IMR-90 (cell line): Measurements from ENCODE around the gene PLPP3. TPM values are rescaled to one million over a fixed set of nuclear protein-coding genes. Genes with fewer than 3 reads are reported as not detected.

ENCODE experiments used
- ATAC-seq: fragments of 200-7000 bp; cut with Tn5 transposase; 2 replicates; pipeline ENCODE4 v1.9.1; 2020; ENCODE audit warnings: low read depth, mild to moderate bottlenecking, moderate library complexity
- BruUV-seq: library from RNA; stranded (reverse); fragments of 400-500 nt; replicated peaks from 2 replicates; lab custom pipeline; 2021; lab: Mats Ljungman, UMichigan
- CTCF ChIA-PET: fragments of 300-600 bp; formaldehyde crosslinking; extraction: SDS; loops from one replicate; lab custom pipeline; 2021; ENCODE audit warnings: antibody characterized with exemption; lab: Yijun Ruan, JAX
- POLR2A ChIA-PET: fragments of 300-600 bp; sonication (Branson Sonifier 250); formaldehyde crosslinking; loops from one replicate; lab custom pipeline; 2022; ENCODE audit warnings: antibody characterized with exemption; ENCODE audit not compliant: unreplicated experiment; lab: Charles Lee
- DNase-seq: peaks from one replicate; pipeline ENCODE4 v3.0.0; 2013
- H2AFZ ChIP-seq: replicated peaks from 2 replicates; pipeline ENCODE3; 2013; ENCODE audit warnings: low read length, mild to moderate bottlenecking; ENCODE audit not compliant: poor library complexity
- H2AK5ac ChIP-seq: 2 replicates; pipeline ENCODE4 v1.6.1; 2013; ENCODE audit warnings: low read depth, low read length, inconsistent platforms
- H2AK9ac ChIP-seq: replicated peaks from 2 replicates; pipeline ENCODE3; 2013; ENCODE audit warnings: mild to moderate bottlenecking, low read depth, low read length, moderate library complexity; ENCODE audit not compliant: poor library complexity
- H2BK120ac ChIP-seq: 2 replicates; pipeline ENCODE4 v1.6.1; 2013; ENCODE audit warnings: low read depth, low read length, inconsistent platforms
- H2BK15ac ChIP-seq: 3 replicates; pipeline ENCODE4 v1.6.1; 2013; ENCODE audit warnings: low read depth, low read length, inconsistent platforms
- H2BK20ac ChIP-seq: 2 replicates; pipeline ENCODE4 v1.6.1; 2013; ENCODE audit warnings: low read depth, mild to moderate bottlenecking, inconsistent platforms, low read length, moderate library complexity
- H2BK5ac ChIP-seq: 2 replicates; pipeline ENCODE4 v1.6.1; 2013; ENCODE audit warnings: mild to moderate bottlenecking, low read depth, low read length, inconsistent platforms; ENCODE audit not compliant: poor library complexity, severe bottlenecking
- H3K14ac ChIP-seq: replicated peaks from 2 replicates; pipeline ENCODE4 v1.6.1; 2013; ENCODE audit warnings: low read depth, low read length, inconsistent platforms
- H3K18ac ChIP-seq: 2 replicates; pipeline ENCODE4 v1.6.1; 2013; ENCODE audit warnings: low read depth, low read length, control low read depth
- H3K23ac ChIP-seq: 2 replicates; pipeline ENCODE4 v1.6.1; 2013; ENCODE audit warnings: low read depth, low read length, inconsistent platforms
- H3K27ac ChIP-seq: 2 replicates; pipeline ENCODE4 v1.5.1; 2013; ENCODE audit warnings: mild to moderate bottlenecking, control low read depth, low read length; ENCODE audit not compliant: insufficient read depth
- H3K27me3 ChIP-seq: 2 replicates; pipeline ENCODE4 v1.6.1; 2013; ENCODE audit warnings: low read length; ENCODE audit not compliant: control insufficient read depth, insufficient read depth
- H3K36me3 ChIP-seq: 2 replicates; pipeline ENCODE4 v1.6.1; 2013; ENCODE audit warnings: low read length, mixed read lengths; ENCODE audit not compliant: control insufficient read depth, insufficient read depth
- H3K4ac ChIP-seq: 2 replicates; pipeline ENCODE4 v1.6.1; 2013; ENCODE audit warnings: low read depth, low read length, inconsistent platforms
- H3K4me1 ChIP-seq: 2 replicates; pipeline ENCODE4 v1.6.1; 2013; ENCODE audit warnings: low read length, mixed read lengths; ENCODE audit not compliant: control insufficient read depth, insufficient read depth
- H3K4me2 ChIP-seq: 2 replicates; pipeline ENCODE4 v1.6.1; 2013; ENCODE audit warnings: low read depth, mild to moderate bottlenecking, control low read depth, low read length, moderate library complexity
- H3K4me3 ChIP-seq: 2 replicates; pipeline ENCODE4 v1.5.1; 2013; ENCODE audit warnings: low read depth, mild to moderate bottlenecking, control low read depth, low read length, moderate library complexity; ENCODE audit not compliant: insufficient read depth
- H3K56ac ChIP-seq: 2 replicates; pipeline ENCODE4 v1.6.1; 2013; ENCODE audit warnings: low read length, inconsistent platforms; ENCODE audit not compliant: insufficient read depth; ENCODE audit errors: extremely low read depth
- H3K79me1 ChIP-seq, 2 experiments: 2 replicates each; pipeline ENCODE4 v1.6.1; 2013; ENCODE audit warnings: low read length in 2 of 2, inconsistent platforms in 1 of 2, low read depth in 1 of 2
- H3K9ac ChIP-seq: 2 replicates; pipeline ENCODE4 v1.6.1; 2013; ENCODE audit warnings: low read depth, low read length, control low read depth
- H3K9me1 ChIP-seq: 2 replicates; pipeline ENCODE4 v1.6.1; 2013; ENCODE audit warnings: low read length, inconsistent platforms; ENCODE audit not compliant: insufficient read depth
- H3K9me3 ChIP-seq: 2 replicates; pipeline ENCODE4 v1.6.1; 2013; ENCODE audit warnings: low read length; ENCODE audit not compliant: control insufficient read depth, insufficient read depth
- H4K20me1 ChIP-seq: 2 replicates; pipeline ENCODE4 v1.6.1; 2013; ENCODE audit warnings: low read length, inconsistent platforms; ENCODE audit not compliant: insufficient read depth
- H4K5ac ChIP-seq: 2 replicates; pipeline ENCODE4 v1.6.1; 2013; ENCODE audit warnings: mild to moderate bottlenecking, low read depth, low read length, control low read depth
- H4K8ac ChIP-seq, 2 experiments: 2 replicates each; pipeline ENCODE4 v1.6.1; 2013; ENCODE audit warnings: low read depth in 2 of 2, low read length in 2 of 2, control low read depth in 1 of 2, inconsistent platforms in 1 of 2
- H4K91ac ChIP-seq: 2 replicates; pipeline ENCODE4 v1.6.1; 2013; ENCODE audit warnings: low read depth, low read length, inconsistent platforms; ENCODE audit not compliant: insufficient read depth
- CHD1 ChIP-seq: IDR thresholded peaks from 2 replicates; pipeline ENCODE4 v1.6.1; 2012; ENCODE audit warnings: low read depth, low read length, improper control_type of control experiment
- MXI1 ChIP-seq: IDR thresholded peaks from 2 replicates; pipeline ENCODE4 v1.6.1; 2012; ENCODE audit warnings: low read depth, mild to moderate bottlenecking, low read length, moderate library complexity, borderline replicate concordance
- RCOR1 ChIP-seq: IDR thresholded peaks from 2 replicates; pipeline ENCODE4 v1.6.1; 2012; ENCODE audit warnings: mild to moderate bottlenecking, low read length, improper control_type of control experiment; ENCODE audit not compliant: insufficient replicate concordance
- WGBS, 2 experiments: methylation state at CpG; one replicate each; pipeline versions ENCODE4 v1.1.5 to v1.1.7; 2013; ENCODE audit warnings: missing lambda C conversion rate in 2 of 2; ENCODE audit not compliant: insufficient read length in 1 of 2; ENCODE audit errors: extremely low coverage in 2 of 2; 5-methylcytosine and 5-hydroxymethylcytosine counted together
- dilution Hi-C: fragments of 300-500 bp; cut with HindIII; formaldehyde crosslinking; loops from one replicate; pipeline ENCODE4 v1.14.3; 2018; ENCODE audit warnings: low sequenced_read_pairs; ENCODE audit not compliant: unreplicated experiment
- in situ Hi-C: fragments of 300-500 bp; cut with MboI; formaldehyde crosslinking; loops from 3 replicates; pipeline ENCODE4 v1.14.3; 2019; ENCODE audit warnings: low sequenced_read_pairs, inconsistent platforms, mixed read lengths
- intact Hi-C: fragments of 100-400 bp; cut with micrococcal nuclease; formaldehyde crosslinking; loops from 2 replicates; pipeline ENCODE4 v1.10.0; 2022
- polyA plus RNA-seq, 3 experiments: library from polyadenylated mRNA; depleted of rRNA; stranded (reverse); fragments of >200 nt; gene quantifications; 2 replicates each; pipeline ENCODE4 v1.2.3, GENCODE V29; 2012; ENCODE audit warnings: low replicate concordance in 1 of 3
- total RNA-seq: library from RNA; depleted of rRNA; stranded (reverse); fragments of >200 nt; gene quantifications from 2 replicates; pipeline ENCODE4 v1.2.3, GENCODE V29; 2012

The PLPP3 gene
- total and polyA plus RNA-seq, 2 of the 4 experiments (the other 2 are of a cell fraction) = 49.9 to 56.6 TPM

- Histone ChIP-seq H3K9me1 (peaks cover 7% of the 10 kb centered on the region; the same call in 1 of the 2 replicates), H4K20me1 (peaks cover 5% of the 10 kb centered on the region), H3K36me3 (peaks cover 71% of the 10 kb centered on the region), H3K56ac (no peak overlapping the region), H3K27me3 (no peaks in the 10 kb centered on the region), H3K4me3 (no peak overlapping the region), H4K8ac (no peak overlapping the region), H2AK5ac (no peak overlapping the region), H3K18ac (no peak overlapping the region), H2BK120ac (no peak overlapping the region), H2BK5ac (no peak overlapping the region), H3K4ac (no peak overlapping the region), H3K4me2 (no peak overlapping the region), H3K9me3 (no peaks in the 10 kb centered on the region), H2AK9ac (no peak overlapping the region), H4K91ac (no peak overlapping the region), H3K14ac (no peak overlapping the region), H2AFZ (no peak overlapping the region), H3K27ac (no peak overlapping the region), H2BK20ac (no peak overlapping the region), H3K79me1 (peaks cover 37 to 51% of the 10 kb centered on the region in 2 experiments), H4K5ac (no peak overlapping the region), H3K9ac (no peak overlapping the region), H2BK15ac (no peak overlapping the region), H3K4me1 (peaks cover 5% of the 10 kb centered on the region; the same call in 1 of the 2 replicates), H3K23ac (no peak overlapping the region)
- intact Hi-C loops (no loop called here), in situ Hi-C loops (no loop called here), dilution Hi-C loops (no loop called here)
- DNase-seq (no peak), ATAC-seq (no peak)
- CTCF ChIA-PET = no interaction called here
- POLR2A ChIA-PET = no interaction called here
- no TSS peak for BruUV-seq
- WGBS, 2 experiments = no CpG with 5 or more reads among the region's 1 CpG
- no peak for TF ChIP-seq MXI1
- TF ChIP-seq RCOR1 = no peak
- no peak for TF ChIP-seq CHD1
Measured at GRCh38 chr1:56501426-56501825, 77.9 kb downstream of the PLPP3 start.
